ENCODE data around the gene RBM4.

RBM4 gene

DNA sequence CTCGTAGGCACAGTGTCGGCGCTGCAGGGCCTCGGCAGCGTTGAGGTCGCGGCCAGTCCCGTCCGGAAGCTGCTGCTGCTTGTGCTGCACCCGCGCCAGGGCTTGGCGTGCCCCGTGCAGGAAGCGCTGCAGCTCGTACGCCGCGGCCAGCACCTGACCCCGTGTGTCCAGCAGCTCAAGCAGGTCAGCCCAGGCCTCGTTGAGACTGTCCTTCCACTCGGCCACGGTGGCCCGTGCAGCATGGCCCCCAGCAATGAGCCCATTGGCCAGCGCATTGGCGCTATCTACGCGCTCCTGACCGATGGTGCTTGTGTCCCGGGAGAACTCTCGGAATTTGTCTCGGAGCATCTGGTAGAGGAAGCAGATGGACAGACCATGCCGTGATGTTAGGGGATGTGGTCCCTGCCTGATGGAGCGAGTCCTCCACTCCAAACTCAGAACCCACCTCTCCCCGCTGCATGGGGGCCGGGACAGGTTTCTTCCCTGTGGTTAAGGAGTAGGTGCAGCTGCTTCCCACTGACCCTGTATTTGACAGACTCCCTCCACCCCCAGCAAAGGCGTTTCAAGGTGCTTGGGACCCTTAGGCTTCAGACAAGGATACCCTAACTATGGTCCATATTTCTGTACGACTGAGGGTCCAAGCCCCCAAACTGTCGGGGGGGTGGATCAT is 52.9 kb downstream of the RBM4 start:
- no peak for DNase-seq

DNA sequence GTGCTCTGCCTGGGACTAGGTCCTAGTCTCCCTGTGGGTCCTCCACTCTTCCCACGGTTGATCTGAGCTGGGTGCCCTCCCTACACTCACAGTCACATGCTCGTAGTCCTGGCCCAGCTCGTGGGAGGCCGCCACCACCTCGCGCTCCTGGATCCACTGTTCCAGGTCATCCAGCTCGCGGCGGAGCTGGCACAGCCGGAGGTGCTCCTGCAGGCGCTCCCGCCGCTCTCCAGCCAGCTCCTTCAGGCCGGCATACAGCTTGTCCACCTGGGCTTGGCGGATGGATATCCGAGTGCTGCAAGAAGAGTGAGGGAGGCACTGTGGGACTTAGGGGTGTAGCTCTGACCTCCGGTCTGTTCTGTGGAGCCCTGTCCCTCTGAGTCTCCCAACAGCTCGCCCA is 53.9 kb downstream of the RBM4 start:
- no peak for DNase-seq

DNA sequence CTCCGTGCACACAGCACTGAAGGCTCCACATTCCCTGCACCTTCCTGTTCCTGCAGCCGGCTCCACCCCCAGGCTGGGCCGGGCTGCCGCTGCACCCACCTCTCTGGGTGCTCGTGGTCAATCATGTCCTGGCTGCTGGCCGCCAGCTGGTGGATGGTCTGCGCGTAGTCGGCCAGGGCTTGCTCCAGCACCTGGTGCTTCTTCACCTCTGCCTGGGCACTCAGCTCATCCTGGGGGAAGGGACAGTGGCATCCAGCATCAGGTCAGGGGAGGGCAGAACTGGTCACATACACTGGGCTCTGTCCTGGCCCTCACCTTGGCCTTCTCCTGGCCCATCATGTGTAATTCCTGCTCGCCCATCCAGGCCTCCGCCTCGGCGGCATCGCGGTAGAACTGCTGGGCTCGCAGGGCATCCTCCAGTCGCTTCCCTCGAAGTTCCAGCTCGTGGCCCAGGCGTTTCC is 54.4 kb downstream of the RBM4 start:
- no peak for DNase-seq

DNA sequence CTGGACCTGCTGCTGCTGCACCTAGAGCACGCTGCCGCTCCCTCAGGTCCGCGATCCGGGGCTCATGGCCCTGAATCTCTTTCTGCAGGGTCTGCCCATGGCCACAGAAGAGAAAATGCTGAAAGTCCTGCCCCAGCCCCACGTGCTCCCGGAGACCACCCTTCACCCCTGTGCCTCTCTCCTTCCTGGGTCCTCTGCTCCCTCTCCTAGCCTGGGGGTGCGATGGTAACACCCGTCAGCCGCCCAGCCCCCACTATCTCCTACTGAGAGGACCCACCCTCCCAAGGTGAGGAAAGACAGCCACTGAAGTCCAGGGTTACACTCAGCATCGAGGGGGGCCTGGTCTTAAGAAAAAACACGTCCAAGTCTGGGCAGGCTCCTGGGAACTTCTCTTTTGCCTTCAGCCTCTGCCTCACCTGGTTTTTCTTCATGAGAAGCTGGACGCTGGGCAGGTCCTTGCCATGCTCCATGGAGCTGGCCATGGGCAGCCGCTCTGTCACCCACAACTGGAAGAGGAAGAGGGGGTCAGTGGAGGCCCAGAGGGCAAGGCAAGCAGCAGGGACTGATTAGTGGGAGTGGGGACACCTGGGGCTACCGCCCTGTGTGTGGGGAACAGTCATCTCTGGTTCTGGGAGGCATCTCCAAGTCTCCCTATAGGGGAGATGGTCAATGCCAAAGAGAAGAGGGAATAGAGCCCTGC is 55.0 kb downstream of the RBM4 start:
- no peak for DNase-seq

DNA sequence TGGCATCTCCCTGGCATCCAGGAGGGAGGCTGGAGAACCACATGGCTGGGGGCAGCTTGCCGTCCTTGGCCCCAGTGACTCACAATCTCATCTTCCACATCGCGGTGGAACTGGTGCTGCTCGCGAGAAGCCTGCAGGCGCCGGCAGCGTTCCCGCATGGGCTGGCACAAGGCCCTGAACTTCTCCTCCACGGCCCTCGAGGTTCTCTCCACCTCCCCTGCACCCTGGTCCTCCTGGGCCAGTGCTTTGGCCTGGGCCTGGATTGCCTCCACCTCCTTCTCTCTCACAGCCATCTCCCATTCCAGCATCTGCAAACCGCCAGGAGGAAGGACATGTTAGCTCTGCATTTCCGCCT is 55.5 kb downstream of the RBM4 start:
- no peak for DNase-seq

DNA sequence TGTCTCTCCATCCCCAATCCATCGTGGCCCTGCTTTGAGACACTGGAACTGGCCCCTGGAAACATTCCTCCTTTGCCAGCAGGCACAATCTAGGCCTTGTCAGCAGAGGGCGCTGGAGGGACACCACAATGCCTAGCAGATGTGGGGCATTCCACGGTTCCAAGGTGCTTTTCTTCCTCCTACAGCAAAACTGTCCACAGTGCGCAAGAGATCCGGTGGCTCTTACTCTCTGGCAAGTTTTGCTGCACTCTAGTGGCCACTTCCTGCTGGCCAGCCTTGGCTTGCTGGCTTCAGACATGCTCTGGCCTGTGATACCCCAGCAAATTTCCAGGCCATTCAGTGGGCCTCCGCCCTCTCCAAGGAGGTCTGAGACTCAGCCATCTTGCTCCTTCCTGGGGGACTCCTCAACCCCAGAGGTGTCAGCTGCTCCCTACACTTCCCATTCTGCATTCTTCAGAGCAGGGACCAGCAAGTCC is 56.3 kb downstream of the RBM4 start:
- peak; percentile 88 for DNase-seq

Data from CD4-positive, alpha-beta T cell treated with Interleukin-6 for 4 hours (primary cell).